OCI-LY1 (cell line): Measurements from ENCODE around the gene SBK3.

ENCODE experiments used
- H2AFZ ChIP-seq: fragments of 200-600 bp; sonication (generic), shearing (Covaris generic); 2 replicates; pipeline ENCODE4 v1.6.0; 2014; ENCODE audit warnings: antibody characterized with exemption, mild to moderate bottlenecking, low read length
- H3F3A ChIP-seq: fragments of 200-600 bp; sonication (generic), shearing (Covaris generic); 2 replicates; pipeline ENCODE4 v1.6.0; 2014; ENCODE audit warnings: mild to moderate bottlenecking, antibody characterized with exemption, low read length, moderate library complexity; ENCODE audit not compliant: insufficient read depth
- H3K27ac ChIP-seq: fragments of 200-600 bp; sonication (generic); 2 replicates; pipeline ENCODE4 v1.5.1; 2014; ENCODE audit warnings: low read length, mixed run types, mild to moderate bottlenecking, low read depth; ENCODE audit not compliant: poor library complexity, severe bottlenecking
- H3K27me3 ChIP-seq: fragments of 200-600 bp; sonication (generic); 2 replicates; pipeline ENCODE4 v1.6.0; 2014; ENCODE audit warnings: antibody characterized with exemption, mild to moderate bottlenecking, low read length, moderate library complexity; ENCODE audit not compliant: insufficient read depth
- H3K36me3 ChIP-seq: fragments of 200-600 bp; sonication (generic); 2 replicates; pipeline ENCODE4 v1.6.1; 2014; ENCODE audit warnings: mild to moderate bottlenecking, antibody characterized with exemption, low read length, moderate library complexity, mixed read lengths; ENCODE audit not compliant: insufficient read depth
- H3K4me1 ChIP-seq: fragments of 200-600 bp; sonication (generic); 2 replicates; pipeline ENCODE4 v1.5.1; 2014; ENCODE audit warnings: mild to moderate bottlenecking, low read length, moderate library complexity; ENCODE audit not compliant: insufficient read depth, severe bottlenecking
- H3K4me2 ChIP-seq: fragments of 200-600 bp; sonication (generic), shearing (Covaris generic); 2 replicates; pipeline ENCODE4 v1.6.1; 2014; ENCODE audit warnings: low read length
- H3K4me3 ChIP-seq: fragments of 200-600 bp; sonication (generic); 2 replicates; pipeline ENCODE4 v1.5.1; 2014; ENCODE audit warnings: low read length, low read depth, mild to moderate bottlenecking, mixed read lengths; ENCODE audit not compliant: poor library complexity, severe bottlenecking
- H3K79me2 ChIP-seq: fragments of 200-600 bp; shearing (Covaris generic); 2 replicates; pipeline ENCODE4 v1.6.1; 2016; ENCODE audit warnings: mixed run types, low read length, mixed read lengths; ENCODE audit not compliant: insufficient read depth
- H3K9ac ChIP-seq: fragments of 200-600 bp; sonication (generic), shearing (Covaris generic); 2 replicates; pipeline ENCODE4 v1.6.1; 2014; ENCODE audit warnings: mild to moderate bottlenecking, low read length, mixed read lengths
- H3K9me2 ChIP-seq: fragments of 200-600 bp; sonication (generic), shearing (Covaris generic); 2 replicates; pipeline ENCODE4 v1.6.1; 2014; ENCODE audit warnings: low read depth, mild to moderate bottlenecking, low read length, mixed read lengths
- H3K9me3 ChIP-seq: fragments of 200-600 bp; shearing (Covaris generic); 2 replicates; pipeline ENCODE4 v1.6.1; 2014; ENCODE audit warnings: low read length, mixed read lengths
- H4K20me1 ChIP-seq: fragments of 200-600 bp; sonication (generic), shearing (Covaris generic); 2 replicates; pipeline ENCODE4 v1.6.0; 2016; ENCODE audit warnings: mild to moderate bottlenecking, low read length; ENCODE audit not compliant: insufficient read depth
- EZH2 ChIP-seq: fragments of 200-600 bp; sonication (generic), shearing (Covaris generic); IDR thresholded peaks from 2 replicates; pipeline ENCODE4 v1.8.0; 2017; ENCODE audit warnings: borderline replicate concordance, mixed run types, mild to moderate bottlenecking, antibody characterized with exemption, low read length, moderate library complexity, mixed read lengths
- TF ChIP-seq, protein P1 (sequence below): fragments of 200-600 bp; sonication (generic), shearing (Covaris generic); IDR thresholded peaks from 2 replicates; pipeline ENCODE4 v1.5.1; 2017; ENCODE audit warnings: mild to moderate bottlenecking, antibody characterized with exemption, low read length, moderate library complexity, mixed read lengths

The SBK3 gene

DNA sequence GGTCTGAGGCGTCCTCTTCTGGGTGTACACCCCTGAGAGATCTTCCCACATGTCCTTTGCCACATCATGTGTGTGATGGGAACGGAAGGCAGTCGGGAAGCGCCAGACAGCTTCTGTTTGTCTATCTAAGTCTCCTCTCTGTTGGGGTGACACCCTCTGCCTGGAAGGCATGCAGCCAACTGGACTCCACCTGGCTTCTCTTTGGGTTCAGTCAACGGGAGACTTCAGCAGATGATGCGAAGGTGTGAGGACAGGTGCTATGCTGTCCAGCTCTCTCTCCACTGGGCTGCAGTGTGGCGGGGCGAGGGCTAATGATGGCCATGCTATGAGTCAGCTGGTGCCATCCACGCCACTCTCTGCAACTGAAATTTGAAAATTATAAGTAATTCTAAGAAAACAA is 14.3 kb upstream of the SBK3 start:
- Histone ChIP-seq H3K36me3 (no peaks in the 10 kb centered on the region; the same call in 1 of the 2 replicates), H3K4me3 (no peak overlapping the region), H3K4me1 (no peaks in the 10 kb centered on the region), H3K9me2 (no peaks in the 10 kb centered on the region), H3K9me3 (no peaks in the 10 kb centered on the region), H3K4me2 (no peak overlapping the region), H2AFZ (no peak overlapping the region), H3K79me2 (no peaks in the 10 kb centered on the region), H3K27me3 (peaks cover 9% of the 10 kb centered on the region; the same call in 1 of the 2 replicates), H3F3A (no peaks in the 10 kb centered on the region), H4K20me1 (no peaks in the 10 kb centered on the region), H3K27ac (no peak overlapping the region), H3K9ac (no peak overlapping the region)
- TF ChIP-seq EZH2, result no peak
- TF ChIP-seq, protein P1, sequence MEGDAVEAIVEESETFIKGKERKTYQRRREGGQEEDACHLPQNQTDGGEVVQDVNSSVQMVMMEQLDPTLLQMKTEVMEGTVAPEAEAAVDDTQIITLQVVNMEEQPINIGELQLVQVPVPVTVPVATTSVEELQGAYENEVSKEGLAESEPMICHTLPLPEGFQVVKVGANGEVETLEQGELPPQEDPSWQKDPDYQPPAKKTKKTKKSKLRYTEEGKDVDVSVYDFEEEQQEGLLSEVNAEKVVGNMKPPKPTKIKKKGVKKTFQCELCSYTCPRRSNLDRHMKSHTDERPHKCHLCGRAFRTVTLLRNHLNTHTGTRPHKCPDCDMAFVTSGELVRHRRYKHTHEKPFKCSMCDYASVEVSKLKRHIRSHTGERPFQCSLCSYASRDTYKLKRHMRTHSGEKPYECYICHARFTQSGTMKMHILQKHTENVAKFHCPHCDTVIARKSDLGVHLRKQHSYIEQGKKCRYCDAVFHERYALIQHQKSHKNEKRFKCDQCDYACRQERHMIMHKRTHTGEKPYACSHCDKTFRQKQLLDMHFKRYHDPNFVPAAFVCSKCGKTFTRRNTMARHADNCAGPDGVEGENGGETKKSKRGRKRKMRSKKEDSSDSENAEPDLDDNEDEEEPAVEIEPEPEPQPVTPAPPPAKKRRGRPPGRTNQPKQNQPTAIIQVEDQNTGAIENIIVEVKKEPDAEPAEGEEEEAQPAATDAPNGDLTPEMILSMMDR, result no peak

DNA sequence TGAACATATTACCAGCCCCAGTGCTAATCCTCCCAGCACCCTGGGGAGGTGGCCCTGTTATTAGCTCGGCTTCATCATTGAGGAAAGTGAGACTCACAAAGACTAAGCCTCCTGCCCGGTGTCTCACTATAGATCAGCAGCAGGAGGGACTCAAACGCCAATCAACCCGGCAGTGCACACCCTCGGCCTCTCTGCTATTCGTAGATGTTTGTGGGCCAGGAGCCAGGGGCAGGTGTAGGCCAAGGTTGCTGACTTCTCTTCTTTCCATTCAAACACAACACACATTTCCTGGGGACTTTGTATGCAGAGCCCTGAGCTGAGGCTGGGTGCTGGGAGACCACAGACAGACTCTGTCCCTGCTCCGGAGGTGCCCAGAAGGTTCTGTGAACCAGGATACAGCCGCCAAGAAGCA is 9.4 kb upstream of the SBK3 start:
- no peaks in the 10 kb centered on the region for H3K9me3 ChIP-seq
- no peak overlapping the region for H3K27ac ChIP-seq
- H3K9me2 ChIP-seq, result no peaks in the 10 kb centered on the region
- H3K4me1 ChIP-seq, result no peaks in the 10 kb centered on the region
- H3K36me3 ChIP-seq, result no peaks in the 10 kb centered on the region
- H3K4me3 ChIP-seq, result no peak overlapping the region
- no peaks in the 10 kb centered on the region for H3K79me2 ChIP-seq
- H4K20me1 ChIP-seq, result no peaks in the 10 kb centered on the region
- no peaks in the 10 kb centered on the region for H3K27me3 ChIP-seq
- H2AFZ ChIP-seq, result no peak overlapping the region
- H3K4me2 ChIP-seq, result no peak overlapping the region
- TF ChIP-seq EZH2, result no peak
- TF ChIP-seq, protein P1, result no peak
- no peak overlapping the region for H3K9ac ChIP-seq
- no peaks in the 10 kb centered on the region for H3F3A ChIP-seq

DNA sequence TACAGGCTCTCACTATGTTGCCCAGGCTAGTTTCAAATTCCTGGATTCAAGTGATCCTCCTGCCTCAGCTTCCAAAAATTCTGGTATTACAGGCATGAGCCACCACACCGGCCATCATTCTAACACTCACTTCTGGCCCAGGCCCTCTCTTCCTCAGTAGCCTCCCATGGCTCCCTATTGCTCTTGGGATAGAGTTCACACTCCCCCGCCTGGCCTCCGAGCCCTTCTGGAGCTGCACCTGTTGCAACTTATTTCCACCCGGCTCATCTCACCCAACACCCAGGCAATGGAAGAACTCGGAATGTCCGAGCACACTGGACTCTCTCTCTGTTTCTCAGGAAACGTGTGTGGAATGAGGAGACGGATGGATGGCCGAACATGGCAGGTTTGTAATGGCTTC is 9.0 kb upstream of the SBK3 start:
- no peaks in the 10 kb centered on the region for H4K20me1 ChIP-seq
- H2AFZ ChIP-seq, result no peak overlapping the region
- no peaks in the 10 kb centered on the region for H3K79me2 ChIP-seq
- H3K9me3 ChIP-seq, result no peaks in the 10 kb centered on the region
- H3K4me2 ChIP-seq, result no peak overlapping the region
- no peaks in the 10 kb centered on the region for H3F3A ChIP-seq
- no peaks in the 10 kb centered on the region for H3K9me2 ChIP-seq
- no peak overlapping the region for H3K27ac ChIP-seq
- TF ChIP-seq, protein P1, result no peak
- TF ChIP-seq EZH2, result no peak
- H3K4me1 ChIP-seq, result no peaks in the 10 kb centered on the region
- no peaks in the 10 kb centered on the region for H3K36me3 ChIP-seq
- H3K9ac ChIP-seq, result no peak overlapping the region
- no peak overlapping the region for H3K4me3 ChIP-seq
- H3K27me3 ChIP-seq, result no peaks in the 10 kb centered on the region
